Ovary (tissue), 3 donors: ENCODE measurements around the gene ADAM29.
"Not testable (repeated sequence)": the region's sequence is repeated elsewhere in the genome, so short reads cannot be mapped to it uniquely, and the experiment has no call there.

ENCODE experiments used
- CTCF ChIP-seq, 3 donors: fragments of 450-650 bp in 2 of 3; fragments of 200-600 bp in 1 of 3; IDR thresholded peaks; one replicate each; pipeline versions ENCODE4 v1.5.1 to v1.8.0; 2016 to 2022; ENCODE audit warnings: antibody characterized with exemption in 3 of 3, mild to moderate bottlenecking in 1 of 3
- EP300 ChIP-seq: sonication (generic); formaldehyde crosslinking; IDR thresholded peaks from one replicate; pipeline ENCODE4 v1.6.1; 2017; ENCODE audit warnings: antibody characterized with exemption
- POLR2A ChIP-seq: fragments of 450-650 bp; IDR thresholded peaks from one replicate; pipeline ENCODE4 v1.6.1; 2017; ENCODE audit warnings: antibody characterized with exemption, mild to moderate bottlenecking, moderate library complexity
- donor health status: DM: no; HTN: no; CAD: no.

GRCh38 chr4:174873146-174873545 is 45.0 kb upstream of the ADAM29 start:
- TF ChIP-seq POLR2A; CTCF (IDR thresholded peaks at IDR 0.05); EP300: not testable (repeated sequence)
